ENCODE results near the gene TRIM67. TPM values are rescaled to one million over a fixed set of nuclear protein-coding genes. Genes with fewer than 3 reads are reported as not detected.

TRIM67 gene
- total and polyA plus RNA-seq, 2 experiments from 2014 or later = not detected

DNA sequence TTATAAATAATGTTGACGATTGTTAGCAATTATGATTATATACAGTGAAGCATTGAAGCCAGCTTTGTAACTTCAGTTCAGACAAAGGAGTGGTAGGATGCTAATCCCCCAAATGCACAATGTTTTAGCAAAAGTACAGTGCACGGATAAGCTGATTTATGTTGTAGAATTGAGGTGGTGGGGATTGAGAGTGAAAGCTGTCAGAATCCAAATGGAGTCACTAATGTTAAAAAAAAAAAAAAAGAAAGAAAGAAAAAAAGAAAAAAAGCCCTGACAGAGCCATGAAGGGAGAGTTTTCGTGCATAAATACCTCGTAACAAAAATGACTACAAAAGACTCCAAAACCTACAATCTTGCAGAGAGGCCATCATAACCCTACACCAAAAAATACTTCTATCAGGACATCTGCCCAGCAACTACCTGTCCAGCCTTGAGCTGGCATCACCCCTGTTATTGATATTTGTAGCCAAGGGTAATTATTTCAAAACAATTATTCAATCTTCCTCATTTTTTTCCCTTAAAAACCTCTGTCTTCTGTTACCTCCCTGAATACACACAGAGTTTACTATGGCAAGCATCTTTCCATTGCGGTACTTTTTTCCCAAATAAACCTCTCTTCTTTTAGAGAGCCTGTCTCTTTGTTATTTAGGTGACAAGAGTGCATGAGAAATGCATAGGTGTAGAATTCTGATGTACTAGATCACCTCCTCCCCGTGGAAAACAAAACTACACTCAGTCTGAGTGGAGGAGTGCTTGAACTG, 2.5 kb upstream of the TRIM67 start:
- Histone ChIP-seq H3K9me2 (ENCODE audit: insufficient read depth) (no peaks in the 10 kb centered on the region), H3K36me3 (ENCODE audit: low read depth) (no peaks in the 10 kb centered on the region), H3K4me1 (ENCODE audit: insufficient read depth) (0 out of 2 replicates have a peak, but pooled peaks cover 3% of the 10 kb centered on the region), H3F3A (ENCODE audit: insufficient read depth) (no peaks in the 10 kb centered on the region), H3K79me2 (ENCODE audit: insufficient read depth) (no peaks in the 10 kb centered on the region), H3K27ac (no peak overlapping the region), H4K20me1 (ENCODE audit: insufficient read depth) (no peaks in the 10 kb centered on the region), H2AFZ (no peak overlapping the region), H3K9me3 (ENCODE audit: low read depth) (no peaks in the 10 kb centered on the region), H3K9ac (no peak overlapping the region), H3K27me3 (replicated peaks; ENCODE audit: insufficient read depth) (peaks cover 33% of the 10 kb centered on the region), H3K4me3 (no peak overlapping the region), H3K4me2 (ENCODE audit: unreplicated experiment) (no peak overlapping the region)
- in situ Hi-C loops (cut with MboI) = no loop called here
- DNase-seq = no peak
- 32 to 39% methylated on average over 6 of the region's 6 CpGs for WGBS, 2 experiments (ENCODE audit: low coverage in 1 of 2, low lambda C conversion rate in 2 of 2, missing lambda C conversion rate in 2 of 2)
- no peak for TF ChIP-seq EZH2phosphoT487 (IDR thresholded peaks at IDR 0.05; ENCODE audit: insufficient read depth, low read depth)
- no peak for TF ChIP-seq EZH2 (IDR thresholded peaks at IDR 0.05; ENCODE audit: insufficient read depth, poor library complexity, severe bottlenecking)

DNA sequence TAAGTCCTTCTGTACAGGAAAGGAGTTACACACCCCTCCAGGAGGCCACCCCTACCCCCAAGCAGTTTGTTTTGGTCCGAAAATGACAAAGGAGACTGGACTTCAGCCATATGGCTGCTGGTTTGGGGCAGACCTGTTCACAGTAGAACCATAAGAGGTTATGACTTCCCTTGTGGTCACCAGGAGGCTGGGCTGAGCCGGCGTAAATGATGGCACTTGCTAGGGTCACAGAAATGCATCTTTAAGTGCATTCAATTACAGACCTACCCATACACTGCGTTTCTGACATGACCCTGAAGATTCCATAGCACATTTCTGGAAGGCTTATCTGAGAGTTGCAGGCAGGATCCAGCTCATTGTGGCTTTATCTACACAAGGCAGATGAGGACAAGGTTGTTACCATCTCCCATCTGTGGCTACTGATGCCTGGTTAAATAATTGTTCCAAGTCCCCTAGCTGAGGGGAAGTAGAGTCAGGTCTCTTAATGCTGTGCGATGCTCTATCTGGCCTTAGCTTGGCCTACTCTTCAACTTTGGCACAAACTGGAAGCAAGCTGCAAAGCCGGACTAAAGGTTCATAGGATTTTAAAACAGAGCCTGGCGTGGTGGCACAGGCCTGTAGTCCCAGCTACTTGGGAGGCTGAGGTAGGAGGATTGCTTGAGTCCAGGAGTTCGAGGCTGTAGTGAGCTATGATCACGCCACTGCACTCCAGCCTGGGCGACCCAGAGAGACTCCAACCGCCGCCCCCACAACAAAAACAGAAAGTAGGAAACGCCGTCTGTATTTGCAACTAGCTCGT, 1.7 kb upstream of the TRIM67 start:
- Histone ChIP-seq H3K27ac (no peak overlapping the region), H3K79me2 (ENCODE audit: insufficient read depth) (no peaks in the 10 kb centered on the region), H3K4me2 (ENCODE audit: unreplicated experiment) (no peak overlapping the region), H3K4me1 (ENCODE audit: insufficient read depth) (0 out of 2 replicates have a peak, but pooled peaks cover 3% of the 10 kb centered on the region), H4K20me1 (ENCODE audit: insufficient read depth) (no peaks in the 10 kb centered on the region), H2AFZ (no peak overlapping the region), H3K9ac (no peak overlapping the region), H3K9me2 (ENCODE audit: insufficient read depth) (no peaks in the 10 kb centered on the region), H3K27me3 (replicated peaks; ENCODE audit: insufficient read depth) (peaks cover 41% of the 10 kb centered on the region), H3K4me3 (no peak overlapping the region), H3K9me3 (ENCODE audit: low read depth) (no peaks in the 10 kb centered on the region), H3F3A (ENCODE audit: insufficient read depth) (no peaks in the 10 kb centered on the region), H3K36me3 (ENCODE audit: low read depth) (no peaks in the 10 kb centered on the region)
- TF ChIP-seq EZH2 (IDR thresholded peaks at IDR 0.05; ENCODE audit: insufficient read depth, poor library complexity, severe bottlenecking) (no peak), EZH2phosphoT487 (IDR thresholded peaks at IDR 0.05; ENCODE audit: insufficient read depth, low read depth) (no peak)
- DNase-seq = no peak
- in situ Hi-C loops (cut with MboI) = no loop called here
- 47 to 50% methylated on average over 15 of the region's 15 CpGs for WGBS, 2 experiments (ENCODE audit: low coverage in 1 of 2, low lambda C conversion rate in 2 of 2, missing lambda C conversion rate in 2 of 2)

DNA sequence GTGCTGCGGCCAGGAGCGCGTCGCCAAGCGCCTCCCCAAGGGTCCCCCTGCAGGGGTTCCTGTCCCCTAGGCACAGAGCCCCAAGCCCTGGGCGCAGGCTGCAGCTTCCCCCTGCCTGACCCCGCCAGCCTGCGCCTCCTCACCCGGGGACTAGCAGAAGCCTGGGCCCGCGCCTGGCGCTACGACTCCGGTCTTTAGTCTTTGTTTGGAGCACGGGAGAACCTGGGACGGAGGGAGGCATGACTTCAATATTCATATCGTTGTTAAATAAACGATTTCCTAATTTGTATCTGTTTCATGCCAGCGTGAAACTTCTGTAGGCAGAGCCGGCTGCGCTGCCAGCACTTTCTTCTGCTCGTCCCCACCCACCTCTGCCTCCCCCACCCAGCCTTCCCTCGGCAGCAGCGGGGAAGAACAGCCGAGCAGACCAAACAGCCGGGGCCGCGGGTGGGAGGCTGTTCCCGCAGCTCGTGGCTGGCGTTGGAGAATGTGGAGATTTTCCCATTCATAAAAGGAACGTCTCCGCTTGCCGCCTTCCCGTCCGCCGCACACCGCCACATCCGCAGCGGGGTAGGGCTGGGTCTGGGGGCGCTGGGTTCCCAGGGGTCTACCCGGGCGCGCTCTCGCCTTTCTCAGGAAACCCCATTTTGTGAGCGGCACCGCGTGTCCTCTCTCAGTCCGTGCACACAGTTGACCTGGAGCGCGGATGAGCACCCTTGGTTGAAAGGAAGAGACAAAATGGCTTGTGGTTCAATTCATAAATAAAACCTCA, 777 bp upstream of the TRIM67 start:
- no peak overlapping the region for H3K4me2 ChIP-seq (ENCODE audit: unreplicated experiment)
- H3K27ac ChIP-seq = no peak overlapping the region
- in situ Hi-C loops (cut with MboI) = no loop called here
- H3K9me2 ChIP-seq (ENCODE audit: insufficient read depth) = no peaks in the 10 kb centered on the region
- H3K9ac ChIP-seq = no peak overlapping the region
- H3K36me3 ChIP-seq (ENCODE audit: low read depth) = no peaks in the 10 kb centered on the region
- no peak overlapping the region for H3K4me3 ChIP-seq
- H3F3A ChIP-seq (ENCODE audit: insufficient read depth) = no peaks in the 10 kb centered on the region
- no peaks in the 10 kb centered on the region for H3K79me2 ChIP-seq (ENCODE audit: insufficient read depth)
- no peak for TF ChIP-seq EZH2phosphoT487 (IDR thresholded peaks at IDR 0.05; ENCODE audit: insufficient read depth, low read depth)
- no peak for TF ChIP-seq EZH2 (IDR thresholded peaks at IDR 0.05; ENCODE audit: insufficient read depth, poor library complexity, severe bottlenecking)
- H2AFZ ChIP-seq = no peak overlapping the region
- H3K9me3 ChIP-seq (ENCODE audit: low read depth) = no peaks in the 10 kb centered on the region
- no peaks in the 10 kb centered on the region for H4K20me1 ChIP-seq (ENCODE audit: insufficient read depth)
- 13% methylated on average over 47 to 51 of the region's 51 CpGs for WGBS, 2 experiments (ENCODE audit: low coverage in 1 of 2, low lambda C conversion rate in 2 of 2, missing lambda C conversion rate in 2 of 2)
- H3K4me1 ChIP-seq (ENCODE audit: insufficient read depth) = 0 out of 2 replicates have a peak, but pooled peaks cover 3% of the 10 kb centered on the region
- H3K27me3 ChIP-seq (replicated peaks; ENCODE audit: insufficient read depth) = peaks cover 47% of the 10 kb centered on the region
- DNase-seq = no peak

DNA sequence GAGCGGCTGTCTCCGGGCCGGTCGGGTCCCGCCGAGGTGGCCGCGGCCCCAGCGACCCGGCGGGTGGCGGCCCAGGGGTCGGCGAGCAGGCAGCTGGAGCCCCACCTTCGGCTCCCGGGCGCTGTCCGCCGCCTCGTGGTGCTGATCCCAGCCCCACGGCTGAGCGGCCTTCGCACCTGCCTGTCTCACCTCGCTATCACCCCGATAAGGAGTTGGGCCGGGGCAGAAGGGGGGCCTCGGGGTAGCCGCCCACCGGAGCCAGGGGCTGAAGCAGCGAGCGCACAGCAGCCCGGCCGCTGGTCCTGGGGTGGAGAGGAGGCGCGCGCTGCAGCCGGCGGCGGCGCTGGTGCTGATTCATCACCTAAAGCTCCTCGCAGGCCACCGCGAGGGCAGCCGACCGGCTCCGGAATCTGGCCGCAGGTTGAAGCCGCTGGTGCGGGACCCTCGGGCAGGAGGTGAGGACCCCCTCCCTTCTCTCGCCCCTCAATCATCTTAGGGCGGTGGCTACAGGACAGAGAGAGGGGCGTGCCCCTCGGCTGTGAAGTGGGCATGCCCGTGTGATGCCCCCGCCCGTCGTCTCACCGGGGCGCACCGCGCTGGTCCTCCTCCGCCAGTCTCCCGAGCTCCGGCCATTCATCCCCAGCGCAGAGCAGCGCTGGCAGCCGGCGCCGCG, 575 bp downstream of the TRIM67 start:
- peak overlapping the region; percentile 51 for H3K4me2 ChIP-seq (ENCODE audit: unreplicated experiment)
- H3F3A ChIP-seq (ENCODE audit: insufficient read depth) = no peaks in the 10 kb centered on the region
- no peaks in the 10 kb centered on the region for H3K79me2 ChIP-seq (ENCODE audit: insufficient read depth)
- H4K20me1 ChIP-seq (ENCODE audit: insufficient read depth) = no peaks in the 10 kb centered on the region
- 2 to 5% methylated on average over 29 to 56 of the region's 71 CpGs for WGBS, 2 experiments (ENCODE audit: low coverage in 1 of 2, low lambda C conversion rate in 2 of 2, missing lambda C conversion rate in 2 of 2)
- no peak overlapping the region for H3K9ac ChIP-seq
- peak overlapping the region; percentile 50 for H3K4me3 ChIP-seq
- in situ Hi-C loops (cut with MboI) = no loop called here
- no peaks in the 10 kb centered on the region for H3K9me2 ChIP-seq (ENCODE audit: insufficient read depth)
- H3K36me3 ChIP-seq (ENCODE audit: low read depth) = no peaks in the 10 kb centered on the region
- H3K27ac ChIP-seq = no peak overlapping the region
- TF ChIP-seq EZH2phosphoT487 (IDR thresholded peaks at IDR 0.05; ENCODE audit: insufficient read depth, low read depth) (no peak), EZH2 (IDR thresholded peaks at IDR 0.05; ENCODE audit: insufficient read depth, poor library complexity, severe bottlenecking) (no peak)
- no peak overlapping the region for H2AFZ ChIP-seq
- peak; percentile 67 for DNase-seq
- H3K4me1 ChIP-seq (ENCODE audit: insufficient read depth) = 0 out of 2 replicates have a peak, but pooled peaks cover 3% of the 10 kb centered on the region
- peaks cover 47% of the 10 kb centered on the region for H3K27me3 ChIP-seq (replicated peaks; ENCODE audit: insufficient read depth)
- H3K9me3 ChIP-seq (ENCODE audit: low read depth) = no peaks in the 10 kb centered on the region
